SK-N-SH (cell line): ENCODE results near the gene MCF2L. TPM values are rescaled to one million over a fixed set of nuclear protein-coding genes. Genes with fewer than 3 reads are reported as not detected.

Experiments
- CTCF ChIA-PET: fragments of 300-600, 350-600 bp; formaldehyde crosslinking; extraction: SDS; loops from one replicate; lab custom pipeline; 2021; lab: Yijun Ruan, JAX
- POLR2A ChIA-PET: fragments of 350-600 bp; sonication (Branson Sonifier 250); formaldehyde crosslinking; extraction: SDS; loops from one replicate; lab custom pipeline; 2020; ENCODE audit warnings: antibody characterized with exemption, inconsistent platforms; lab: Yijun Ruan, JAX
- DNase-seq: peaks from one replicate; pipeline ENCODE4 v3.0.0; 2012
- H2AFZ ChIP-seq: fragments of 200-600 bp; sonication (generic); 2 replicates; pipeline ENCODE4 v1.8.1; 2016; ENCODE audit warnings: antibody characterized with exemption, mild to moderate bottlenecking, low read depth
- H3F3A ChIP-seq: fragments of 200-600 bp; sonication (generic); replicated peaks from 2 replicates; pipeline ENCODE3; 2016; ENCODE audit warnings: antibody characterized with exemption, mild to moderate bottlenecking; ENCODE audit not compliant: insufficient read depth
- H3K27ac ChIP-seq, 2 experiments: fragments of 200-500 bp in 1 of 2; fragments of 200-600 bp in 1 of 2; sonication (Bioruptor generic) in 1 of 2; sonication (generic), shearing (Covaris generic) in 1 of 2; 2 replicates each; pipeline versions ENCODE4 v1.5.1 to v1.6.1; 2014 to 2016; ENCODE audit warnings: low read depth in 2 of 2, inconsistent platforms in 1 of 2, low read length in 1 of 2, mild to moderate bottlenecking in 1 of 2, mixed read lengths in 1 of 2
- H3K27me3 ChIP-seq: fragments of 200-600 bp; sonication (generic), shearing (Covaris generic); 2 replicates; pipeline ENCODE4 v1.6.1; 2016; ENCODE audit warnings: mixed run types; ENCODE audit not compliant: insufficient read depth
- H3K36me3 ChIP-seq, 2 experiments: fragments of 200-500 bp in 1 of 2; fragments of 200-600 bp in 1 of 2; sonication (Bioruptor generic) in 1 of 2; sonication (generic) in 1 of 2; replicated peaks in 1 of 2; 2 replicates each; pipeline versions ENCODE3 to v1.5.1; 2014 to 2016; ENCODE audit warnings: low read length in 1 of 2, mild to moderate bottlenecking in 1 of 2; ENCODE audit not compliant: insufficient read depth in 2 of 2, control insufficient read depth in 1 of 2
- H3K4me1 ChIP-seq, 2 experiments: fragments of 200-500 bp in 1 of 2; fragments of 200-600 bp in 1 of 2; sonication (Bioruptor generic) in 1 of 2; sonication (generic), shearing (Covaris generic) in 1 of 2; 2 replicates each; pipeline versions ENCODE4 v1.5.1 to v1.6.1; 2014 to 2016; ENCODE audit warnings: low read depth in 1 of 2, low read length in 1 of 2, mixed run types in 1 of 2; ENCODE audit not compliant: insufficient read depth in 2 of 2, control insufficient read depth in 1 of 2
- H3K4me2 ChIP-seq: fragments of 200-600 bp; sonication (generic), shearing (Covaris generic); 2 replicates; pipeline ENCODE4 v1.6.1; 2017; ENCODE audit warnings: mixed run types
- H3K4me3 ChIP-seq, 2 experiments: fragments of 200-500 bp in 1 of 2; fragments of 200-600 bp in 1 of 2; sonication (Bioruptor generic) in 1 of 2; sonication (generic), shearing (Covaris generic) in 1 of 2; 2 replicates each; pipeline versions ENCODE4 v1.5.1 to v1.8.1; 2014 to 2016; ENCODE audit warnings: low read depth in 2 of 2, inconsistent platforms in 1 of 2, low read length in 1 of 2, mild to moderate bottlenecking in 1 of 2, mixed read lengths in 1 of 2, moderate library complexity in 1 of 2
- H3K79me2 ChIP-seq: fragments of 200-600 bp; sonication (generic); 2 replicates; pipeline ENCODE4 v1.8.1; 2017; ENCODE audit warnings: mild to moderate bottlenecking; ENCODE audit not compliant: insufficient read depth
- H3K9ac ChIP-seq: fragments of 200-600 bp; sonication (generic); 2 replicates; pipeline ENCODE4 v1.6.1; 2017; ENCODE audit warnings: mixed run types
- H3K9me2 ChIP-seq: fragments of 200-600 bp; sonication (generic); 2 replicates; pipeline ENCODE4 v1.6.1; 2017; ENCODE audit warnings: mixed run types
- H3K9me3 ChIP-seq: fragments of 200-600 bp; sonication (generic); 2 replicates; pipeline ENCODE4 v1.6.1; 2017; ENCODE audit warnings: mixed run types, mild to moderate bottlenecking, moderate library complexity
- H4K20me1 ChIP-seq: fragments of 200-600 bp; sonication (generic); 2 replicates; pipeline ENCODE4 v1.6.1; 2017; ENCODE audit warnings: mild to moderate bottlenecking, mixed run types; ENCODE audit not compliant: insufficient read depth
- CTCF ChIP-seq: fragments of 200-600 bp; sonication (generic); IDR thresholded peaks from 2 replicates; pipeline ENCODE4 v1.6.1; 2017; ENCODE audit warnings: antibody characterized with exemption, mild to moderate bottlenecking, moderate library complexity
- FOSL2 ChIP-seq: IDR thresholded peaks from 2 replicates; pipeline ENCODE4 v1.4.0; 2012; ENCODE audit warnings: low read depth, mild to moderate bottlenecking, moderate library complexity, borderline replicate concordance
- IRF3 ChIP-seq: fragments of 150-350 bp; IDR thresholded peaks from 2 replicates; pipeline ENCODE4 v1.6.1; 2016; ENCODE audit warnings: mild to moderate bottlenecking, low read depth, low read length
- JUND ChIP-seq: IDR thresholded peaks from 2 replicates; pipeline ENCODE4 v1.4.0; 2012
- MXI1 ChIP-seq: IDR thresholded peaks from 2 replicates; pipeline ENCODE4 v1.6.1; 2012; ENCODE audit warnings: mild to moderate bottlenecking, low read depth, low read length, improper control_type of control experiment
- WGBS: methylation state at CpG from one replicate; pipeline ENCODE4 v1.1.6; 2017; ENCODE audit warnings: low lambda C conversion rate; 5-methylcytosine and 5-hydroxymethylcytosine counted together
- polyA plus RNA-seq, 3 experiments: library from polyadenylated mRNA; depleted of rRNA; stranded (reverse); fragments of >200 nt; gene quantifications; 2 replicates each; pipeline ENCODE4 v1.2.3, GENCODE V29; 2012

MCF2L gene
- polyA plus RNA-seq, 1 of the 3 experiments (the other 2 are of a cell fraction), result 0.56 TPM

- TF ChIP-seq IRF3, result no peak
These were observed 1.2 kb upstream of the MCF2L start (continued) for GRCh38 chr13:112967686-112968379.

GRCh38 chr13:112968380-112968909 is 569 bp upstream of the MCF2L start:
- no peaks in the 10 kb centered on the region for H4K20me1 ChIP-seq
- ChIA-PET CTCF (interaction anchor here (0.9 to 4.8 kb wide), 12 partner anchors 10 to 186 kb away, joined by 3 to 52 read pairs (median 5); no protein-coding TSS in a partner anchor), POLR2A (interaction anchor here (1.6 to 3.6 kb wide), 2 partner anchors 11 to 32 kb away, joined by 6 to 34 read pairs; no protein-coding TSS in a partner anchor)
- H3K79me2 ChIP-seq, result no peaks in the 10 kb centered on the region
- 0% methylated on average over 5 of the region's 52 CpGs for WGBS
- H3K27ac ChIP-seq, result peak overlapping the region in 1 of 2 experiments; percentile 47; a peak in 1 of 4 replicates
- DNase-seq, result peak; percentile 82
- H3K4me3 ChIP-seq, result peak overlapping the region; percentile 38 to 55; a peak in 3 of 4 replicates
- H3K9ac ChIP-seq, result no peak overlapping the region
- no peaks in the 10 kb centered on the region for H3K36me3 ChIP-seq
- no peaks in the 10 kb centered on the region for H3F3A ChIP-seq
- H3K9me2 ChIP-seq, result no peaks in the 10 kb centered on the region
- H2AFZ ChIP-seq, result no peak overlapping the region
- no peaks in the 10 kb centered on the region for H3K9me3 ChIP-seq
- TF ChIP-seq JUND (no peak), FOSL2 (no peak), MXI1 (peak; percentile 61; the same call in 1 of the 2 replicates)
- peak overlapping the region; percentile 28; the same call in 1 of the 2 replicates for H3K4me2 ChIP-seq
- H3K4me1 ChIP-seq, result peaks cover 0 to 19% of the 10 kb centered on the region in 2 experiments; a peak in 2 of 4 replicates
- peaks cover 33% of the 10 kb centered on the region for H3K27me3 ChIP-seq

GRCh38 chr13:112969692-112970338 is 801 bp downstream of the MCF2L start:
- peak overlapping the region; percentile 29; the same call in 1 of the 2 replicates for H3K4me2 ChIP-seq

More at GRCh38 chr13:112969692-112970338, 801 bp downstream of the MCF2L start:
- H3K27me3 ChIP-seq, result peaks cover 30% of the 10 kb centered on the region
- H3K9me3 ChIP-seq, result no peaks in the 10 kb centered on the region
- H4K20me1 ChIP-seq, result no peaks in the 10 kb centered on the region
- POLR2A ChIA-PET, result interaction anchor here (1.1 to 3.6 kb wide), 3 partner anchors 12 to 31 kb away, joined by 5 to 34 read pairs (median 6); no protein-coding TSS in a partner anchor
- 11% methylated on average over 13 of the region's 13 CpGs for WGBS
- CTCF ChIA-PET, result interaction anchor here (0.5 to 4.8 kb wide), 20 partner anchors 8 to 84 kb away, joined by 3 to 52 read pairs (median 4); no protein-coding TSS in a partner anchor
- no peaks in the 10 kb centered on the region for H3F3A ChIP-seq
- no peaks in the 10 kb centered on the region for H3K79me2 ChIP-seq
- H3K9ac ChIP-seq, result no peak overlapping the region
- H3K27ac ChIP-seq, result peak overlapping the region in 1 of 2 experiments; percentile 79; a peak in 2 of 4 replicates
- no peak overlapping the region for H2AFZ ChIP-seq
- H3K9me2 ChIP-seq, result no peaks in the 10 kb centered on the region
- peak; percentile 78 for DNase-seq
- H3K4me1 ChIP-seq, result peaks cover 0 to 19% of the 10 kb centered on the region in 2 experiments; a peak in 2 of 4 replicates
- TF ChIP-seq MXI1 (peak; percentile 5; the same call in 1 of the 2 replicates), CTCF (no peak)
- H3K36me3 ChIP-seq, result no peaks in the 10 kb centered on the region
- peak overlapping the region; percentile 38 to 55; a peak in 3 of 4 replicates for H3K4me3 ChIP-seq
